Endothelial cell of umbilical vein (primary cell): ENCODE results near the gene SLC8A2. TPM values are rescaled to one million over a fixed set of nuclear protein-coding genes. Genes with fewer than 3 reads are reported as not detected.

Experiments used
- BruUV-seq: library from RNA; stranded (reverse); fragments of 400-500 nt; replicated peaks from 2 replicates; lab custom pipeline; 2021; lab: Mats Ljungman, UMichigan
- CTCF ChIA-PET: fragments of 300-600, 350-600 bp; sonication (Branson Sonifier 250); formaldehyde crosslinking; loops from one replicate; lab custom pipeline; 2021; ENCODE audit warnings: antibody characterized with exemption, inconsistent platforms; lab: Charles Lee
- POLR2A ChIA-PET: fragments of 300-600, 350-600 bp; sonication (Branson Sonifier 250); formaldehyde crosslinking; loops from one replicate; lab custom pipeline; 2021; ENCODE audit warnings: antibody characterized with exemption, inconsistent platforms; lab: Charles Lee
- DNase-seq: peaks from one replicate; pipeline ENCODE4 v3.0.0-alpha.2; 2011; ENCODE audit warnings: low read depth, low spot score
- FAIRE-seq: peaks from 2 replicates; lab custom pipeline; 2011; peaks lifted over from hg19 to GRCh38; lab: Jason Lieb, UNC
- H2AFZ ChIP-seq: 2 replicates; pipeline ENCODE4 v1.6.0; 2012; ENCODE audit warnings: low read depth, low read length, control low read depth, inconsistent platforms
- H3K27ac ChIP-seq: 2 replicates; pipeline ENCODE4 v1.5.1; 2011; ENCODE audit warnings: low read depth, mild to moderate bottlenecking, control low read depth, low read length, moderate library complexity; ENCODE audit not compliant: insufficient read depth
- H3K27me3 ChIP-seq, 2 experiments: 2 replicates each; pipeline versions ENCODE4 v1.6.0 to v1.6.1; 2011; ENCODE audit warnings: low read length in 2 of 2, mixed read lengths in 1 of 2; ENCODE audit not compliant: control insufficient read depth in 2 of 2, insufficient read depth in 2 of 2
- H3K36me3 ChIP-seq, 2 experiments: 2 replicates in 1 of 2; 3 replicates in 1 of 2; pipeline ENCODE4 v1.5.1; 2011; ENCODE audit warnings: low read length in 2 of 2, mild to moderate bottlenecking in 1 of 2, moderate library complexity in 1 of 2; ENCODE audit not compliant: control insufficient read depth in 2 of 2, insufficient read depth in 2 of 2; ENCODE audit errors: extremely low read depth in 1 of 2
- H3K4me1 ChIP-seq: 3 replicates; pipeline ENCODE4 v1.5.1; 2011; ENCODE audit warnings: mild to moderate bottlenecking, low read length; ENCODE audit not compliant: control insufficient read depth, insufficient read depth; ENCODE audit errors: extremely low read depth
- H3K4me2 ChIP-seq: 2 replicates; pipeline ENCODE4 v1.6.1; 2011; ENCODE audit warnings: low read length, control low read depth, mixed read lengths; ENCODE audit not compliant: insufficient read depth
- H3K4me3 ChIP-seq, 3 experiments: fragments of 200-600 bp in 1 of 3; sonication (generic), shearing (Covaris generic) in 1 of 3; replicated peaks in 1 of 3; 2 replicates each; pipeline ENCODE4 v1.5.1; 2011 to 2016; ENCODE audit warnings: control low read depth in 3 of 3, low read length in 3 of 3, mild to moderate bottlenecking in 2 of 3, inconsistent platforms in 1 of 3, low read depth in 1 of 3, moderate library complexity in 1 of 3; ENCODE audit not compliant: insufficient read depth in 1 of 3
- H3K79me2 ChIP-seq: 2 replicates; pipeline ENCODE4 v1.6.0; 2012; ENCODE audit warnings: low read length, inconsistent platforms; ENCODE audit not compliant: control insufficient read depth, insufficient read depth
- H3K9ac ChIP-seq: replicated peaks from 2 replicates; pipeline ENCODE3; 2011; ENCODE audit warnings: low read length, control low read depth; ENCODE audit not compliant: insufficient read depth; ENCODE audit errors: extremely low read depth
- H3K9me1 ChIP-seq: replicated peaks from 3 replicates; pipeline ENCODE4 v1.6.0; 2011; ENCODE audit warnings: mild to moderate bottlenecking, low read length; ENCODE audit not compliant: control insufficient read depth, insufficient read depth; ENCODE audit errors: extremely low read depth
- H3K9me3 ChIP-seq: replicated peaks from 2 replicates; pipeline ENCODE4 v1.5.1; 2012; ENCODE audit warnings: low read length, inconsistent platforms; ENCODE audit not compliant: control insufficient read depth, insufficient read depth
- H4K20me1 ChIP-seq: replicated peaks from 2 replicates; pipeline ENCODE3; 2011; ENCODE audit warnings: mild to moderate bottlenecking, low read length; ENCODE audit not compliant: control insufficient read depth, insufficient read depth; ENCODE audit errors: extremely low read depth
- EZH2 ChIP-seq: IDR thresholded peaks from 2 replicates; pipeline ENCODE4 v1.6.1; 2012; ENCODE audit warnings: borderline replicate concordance, low read depth, mild to moderate bottlenecking, moderate library complexity, low read length, inconsistent platforms; ENCODE audit not compliant: severe bottlenecking
- FOS ChIP-seq: IDR thresholded peaks from 2 replicates; pipeline ENCODE4 v1.6.1; 2011; ENCODE audit warnings: mild to moderate bottlenecking, low read length, moderate library complexity, borderline replicate concordance; ENCODE audit not compliant: insufficient read depth
- GATA2 ChIP-seq: IDR thresholded peaks from 2 replicates; pipeline ENCODE4 v1.7.0; 2011; ENCODE audit warnings: low read depth, mild to moderate bottlenecking, moderate library complexity, mixed read lengths, low read length; ENCODE audit not compliant: insufficient read length, insufficient read depth
- JUN ChIP-seq: IDR thresholded peaks from 2 replicates; pipeline ENCODE4 v1.6.1; 2011; ENCODE audit warnings: borderline replicate concordance, low read depth; ENCODE audit not compliant: insufficient read length, insufficient read depth
- MYC ChIP-seq: IDR thresholded peaks from one replicate; pipeline ENCODE4 v1.6.1; 2011; ENCODE audit warnings: mild to moderate bottlenecking, low read depth, low read length
- POLR2A ChIP-seq: IDR thresholded peaks from 2 replicates; pipeline ENCODE4 v1.6.1; 2012; ENCODE audit warnings: low read depth, mild to moderate bottlenecking, control low read depth, low read length
- POLR2AphosphoS5 ChIP-seq: IDR thresholded peaks from 2 replicates; pipeline ENCODE4 v1.6.1; 2012; ENCODE audit warnings: low read depth, mild to moderate bottlenecking, control low read depth, low read length, moderate library complexity; ENCODE audit not compliant: insufficient read depth
- dilution Hi-C: fragments of 300-500 bp; cut with MboI; formaldehyde crosslinking; loops from one replicate; pipeline ENCODE4 v1.15.0; 2019; ENCODE audit warnings: low sequenced_read_pairs; ENCODE audit not compliant: extremely low pct_ligation_motif_present
- intact Hi-C: fragments of 100-400 bp; cut with micrococcal nuclease; formaldehyde crosslinking; loops from one replicate; pipeline ENCODE4 v1.10.0; 2022
- polyA plus RNA-seq, 4 experiments: library from polyadenylated mRNA; depleted of rRNA in 3 of 4; stranded (reverse) in 3 of 4; unstranded in 1 of 4; fragments of >200 nt; gene quantifications; 2 replicates each; pipeline versions ENCODE4 v1.2.1 to v1.2.3, GENCODE V29; 2011 to 2012; ENCODE audit warnings: missing spikeins in 1 of 4
- total RNA-seq: library from RNA; stranded (reverse); gene quantifications from 2 replicates; pipeline ENCODE4 v1.2.3, GENCODE V29; 2021
- TF ChIP-seq, protein P1 (sequence below), 2 donors: IDR thresholded peaks; 1 replicate in 1 of 2; 2 replicates in 1 of 2; pipeline ENCODE4 v1.5.1; 2011; ENCODE audit warnings: low read length in 2 of 2, mild to moderate bottlenecking in 2 of 2, moderate library complexity in 2 of 2, control low read depth in 1 of 2, inconsistent platforms in 1 of 2, low read depth in 1 of 2; ENCODE audit not compliant: insufficient read depth in 1 of 2; ENCODE audit errors: extremely low read depth in 1 of 2
- TF ChIP-seq, protein P2 (sequence below): IDR thresholded peaks from 2 replicates; pipeline ENCODE4 v1.6.1; 2011; ENCODE audit not compliant: insufficient read depth, insufficient read length

SLC8A2 gene
- total and polyA plus RNA-seq, 2 donors (not counting 3 experiments of a cell fraction or from before 2014, with no cell fraction given), result not detected

DNA sequence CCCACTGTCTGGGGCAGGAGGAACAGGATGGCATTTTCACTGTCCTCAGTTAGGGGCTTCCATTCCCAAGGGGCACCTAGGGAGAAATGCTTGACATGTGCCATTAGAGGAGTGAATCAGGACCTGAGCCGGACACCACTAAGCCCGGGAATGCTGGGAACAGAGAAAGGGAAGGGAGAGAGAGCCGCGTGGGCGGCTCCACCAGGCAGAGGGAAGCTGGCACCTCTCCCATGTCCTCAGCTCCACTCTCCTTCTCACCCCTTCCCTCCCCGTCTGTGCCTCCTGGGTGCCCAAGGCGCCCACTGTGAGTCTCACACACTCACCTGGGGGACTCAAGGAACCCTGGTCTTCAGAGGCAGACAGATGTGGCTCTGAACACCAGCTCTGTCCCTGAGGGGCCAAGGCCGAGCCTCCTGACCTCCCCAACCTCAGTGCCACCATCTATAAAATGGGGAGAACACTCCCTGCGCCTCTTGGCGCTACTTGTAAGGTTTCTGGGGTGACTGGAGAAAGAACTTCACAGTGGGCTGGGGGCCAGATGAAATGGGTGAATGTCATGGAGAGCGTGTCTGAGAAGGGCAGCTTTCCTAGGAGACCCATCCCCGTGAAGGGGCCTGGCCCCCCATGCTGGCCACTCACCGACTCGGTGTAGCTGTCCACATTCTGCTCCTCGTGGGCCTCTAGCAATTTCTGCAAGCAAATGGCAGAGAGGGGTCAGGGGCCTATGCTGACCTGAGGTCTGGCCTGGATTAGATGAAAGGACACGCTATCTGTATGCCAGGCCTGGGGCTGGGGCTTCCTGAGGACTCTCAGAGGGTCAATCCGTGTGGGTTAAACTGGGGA, 17.6 kb upstream of the SLC8A2 start:
- H3K9ac ChIP-seq, result no peak overlapping the region
- dilution Hi-C loops, result no loop called here
- no TSS peak for BruUV-seq

More for the DNA sequence above, 17.6 kb upstream of the SLC8A2 start:
- CTCF ChIA-PET, result no interaction called here
- Histone ChIP-seq H3K27ac (no peak overlapping the region), H3K4me3 (no peak overlapping the region), H3K4me1 (no peaks in the 10 kb centered on the region), H4K20me1 (no peaks in the 10 kb centered on the region), H3K9me1 (no peaks in the 10 kb centered on the region), H3K36me3 (peaks cover 0 to 29% of the 10 kb centered on the region in 2 experiments), H3K4me2 (no peak overlapping the region), H3K79me2 (no peaks in the 10 kb centered on the region), H3K27me3 (no peaks in the 10 kb centered on the region), H2AFZ (no peak overlapping the region), H3K9me3 (no peaks in the 10 kb centered on the region)
- FAIRE-seq, result no peak
- intact Hi-C loops, result no loop called here
- DNase-seq, result no peak
- TF ChIP-seq, protein P1, sequence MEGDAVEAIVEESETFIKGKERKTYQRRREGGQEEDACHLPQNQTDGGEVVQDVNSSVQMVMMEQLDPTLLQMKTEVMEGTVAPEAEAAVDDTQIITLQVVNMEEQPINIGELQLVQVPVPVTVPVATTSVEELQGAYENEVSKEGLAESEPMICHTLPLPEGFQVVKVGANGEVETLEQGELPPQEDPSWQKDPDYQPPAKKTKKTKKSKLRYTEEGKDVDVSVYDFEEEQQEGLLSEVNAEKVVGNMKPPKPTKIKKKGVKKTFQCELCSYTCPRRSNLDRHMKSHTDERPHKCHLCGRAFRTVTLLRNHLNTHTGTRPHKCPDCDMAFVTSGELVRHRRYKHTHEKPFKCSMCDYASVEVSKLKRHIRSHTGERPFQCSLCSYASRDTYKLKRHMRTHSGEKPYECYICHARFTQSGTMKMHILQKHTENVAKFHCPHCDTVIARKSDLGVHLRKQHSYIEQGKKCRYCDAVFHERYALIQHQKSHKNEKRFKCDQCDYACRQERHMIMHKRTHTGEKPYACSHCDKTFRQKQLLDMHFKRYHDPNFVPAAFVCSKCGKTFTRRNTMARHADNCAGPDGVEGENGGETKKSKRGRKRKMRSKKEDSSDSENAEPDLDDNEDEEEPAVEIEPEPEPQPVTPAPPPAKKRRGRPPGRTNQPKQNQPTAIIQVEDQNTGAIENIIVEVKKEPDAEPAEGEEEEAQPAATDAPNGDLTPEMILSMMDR (IDR thresholded peaks at IDR 0.05; ENCODE audit: extremely low read depth in 1 of 2, insufficient read depth in 1 of 2, low read depth in 1 of 2, low read length in 2 of 2), result no peak
- no peak for TF ChIP-seq POLR2AphosphoS5
- no peak for TF ChIP-seq MYC
- TF ChIP-seq, protein P2, sequence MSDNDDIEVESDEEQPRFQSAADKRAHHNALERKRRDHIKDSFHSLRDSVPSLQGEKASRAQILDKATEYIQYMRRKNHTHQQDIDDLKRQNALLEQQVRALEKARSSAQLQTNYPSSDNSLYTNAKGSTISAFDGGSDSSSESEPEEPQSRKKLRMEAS, result no peak
- TF ChIP-seq FOS, result no peak
- no peak for TF ChIP-seq EZH2
- TF ChIP-seq POLR2A, result no peak
- TF ChIP-seq JUN, result no peak
- TF ChIP-seq GATA2, result no peak
- POLR2A ChIA-PET, result no interaction called here
